Brain microvascular endothelial cell (primary cell): Measurements from ENCODE around the gene GIPC1.

Experiments used
- DNase-seq: peaks from one replicate; pipeline ENCODE4 v3.0.0-alpha.2; 2020
- H3K27ac ChIP-seq: fragments of 250-450 bp; sonication (Bioruptor Pico); 2 replicates; pipeline ENCODE4 v1.5.1; 2020; ENCODE audit warnings: mild to moderate bottlenecking, moderate library complexity
- H3K27me3 ChIP-seq: fragments of 250-450 bp; sonication (Bioruptor Pico); replicated peaks from 2 replicates; pipeline ENCODE4 v1.5.1; 2020; ENCODE audit warnings: mild to moderate bottlenecking
- H3K36me3 ChIP-seq: fragments of 250-450 bp; sonication (Bioruptor Pico); replicated peaks from 2 replicates; pipeline ENCODE4 v1.5.1; 2020; ENCODE audit warnings: mild to moderate bottlenecking
- H3K4me3 ChIP-seq: 2 replicates; pipeline ENCODE4 v1.5.1; 2011; ENCODE audit warnings: low read depth, mild to moderate bottlenecking, control low read depth, low read length, moderate library complexity
- in situ Hi-C: cut with HindIII; loops from 2 replicates; pipeline ENCODE4 v1.10.0; 2017; ENCODE audit warnings: low sequenced_read_pairs, low pct_ligation_motif_present
- TF ChIP-seq, protein P1 (sequence below): IDR thresholded peaks from 2 replicates; pipeline ENCODE4 v1.5.1; 2011; ENCODE audit warnings: low read depth, mild to moderate bottlenecking, moderate library complexity, low read length, control low read depth, inconsistent platforms; ENCODE audit errors: missing control alignments

GIPC1 gene

DNA sequence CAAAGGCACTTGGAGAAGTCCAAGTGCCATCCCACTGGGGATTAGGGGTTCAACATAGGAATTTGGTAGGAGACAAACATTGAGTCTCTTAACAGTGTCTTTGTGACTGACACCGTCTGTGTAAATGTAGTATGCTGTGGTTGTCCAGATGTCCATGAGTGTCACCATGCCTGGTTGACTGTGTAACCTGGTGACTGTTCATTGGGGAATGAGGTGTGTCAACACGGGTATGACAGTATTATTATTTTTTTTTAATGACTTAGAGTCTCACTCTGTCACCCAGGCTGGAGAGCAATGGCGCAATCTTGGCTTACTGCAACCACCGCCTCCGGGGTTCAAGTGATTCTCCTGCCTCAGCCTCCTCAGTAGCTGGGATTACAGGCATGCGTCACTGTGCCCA is 46.6 kb downstream of the GIPC1 start:
- TF ChIP-seq, protein P1, sequence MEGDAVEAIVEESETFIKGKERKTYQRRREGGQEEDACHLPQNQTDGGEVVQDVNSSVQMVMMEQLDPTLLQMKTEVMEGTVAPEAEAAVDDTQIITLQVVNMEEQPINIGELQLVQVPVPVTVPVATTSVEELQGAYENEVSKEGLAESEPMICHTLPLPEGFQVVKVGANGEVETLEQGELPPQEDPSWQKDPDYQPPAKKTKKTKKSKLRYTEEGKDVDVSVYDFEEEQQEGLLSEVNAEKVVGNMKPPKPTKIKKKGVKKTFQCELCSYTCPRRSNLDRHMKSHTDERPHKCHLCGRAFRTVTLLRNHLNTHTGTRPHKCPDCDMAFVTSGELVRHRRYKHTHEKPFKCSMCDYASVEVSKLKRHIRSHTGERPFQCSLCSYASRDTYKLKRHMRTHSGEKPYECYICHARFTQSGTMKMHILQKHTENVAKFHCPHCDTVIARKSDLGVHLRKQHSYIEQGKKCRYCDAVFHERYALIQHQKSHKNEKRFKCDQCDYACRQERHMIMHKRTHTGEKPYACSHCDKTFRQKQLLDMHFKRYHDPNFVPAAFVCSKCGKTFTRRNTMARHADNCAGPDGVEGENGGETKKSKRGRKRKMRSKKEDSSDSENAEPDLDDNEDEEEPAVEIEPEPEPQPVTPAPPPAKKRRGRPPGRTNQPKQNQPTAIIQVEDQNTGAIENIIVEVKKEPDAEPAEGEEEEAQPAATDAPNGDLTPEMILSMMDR = no peak
- Histone ChIP-seq H3K27ac (no peak overlapping the region), H3K4me3 (no peak overlapping the region), H3K36me3 (peaks cover 71% of the 10 kb centered on the region), H3K27me3 (no peaks in the 10 kb centered on the region)
- no peak for DNase-seq
- in situ Hi-C loops = no loop called here

DNA sequence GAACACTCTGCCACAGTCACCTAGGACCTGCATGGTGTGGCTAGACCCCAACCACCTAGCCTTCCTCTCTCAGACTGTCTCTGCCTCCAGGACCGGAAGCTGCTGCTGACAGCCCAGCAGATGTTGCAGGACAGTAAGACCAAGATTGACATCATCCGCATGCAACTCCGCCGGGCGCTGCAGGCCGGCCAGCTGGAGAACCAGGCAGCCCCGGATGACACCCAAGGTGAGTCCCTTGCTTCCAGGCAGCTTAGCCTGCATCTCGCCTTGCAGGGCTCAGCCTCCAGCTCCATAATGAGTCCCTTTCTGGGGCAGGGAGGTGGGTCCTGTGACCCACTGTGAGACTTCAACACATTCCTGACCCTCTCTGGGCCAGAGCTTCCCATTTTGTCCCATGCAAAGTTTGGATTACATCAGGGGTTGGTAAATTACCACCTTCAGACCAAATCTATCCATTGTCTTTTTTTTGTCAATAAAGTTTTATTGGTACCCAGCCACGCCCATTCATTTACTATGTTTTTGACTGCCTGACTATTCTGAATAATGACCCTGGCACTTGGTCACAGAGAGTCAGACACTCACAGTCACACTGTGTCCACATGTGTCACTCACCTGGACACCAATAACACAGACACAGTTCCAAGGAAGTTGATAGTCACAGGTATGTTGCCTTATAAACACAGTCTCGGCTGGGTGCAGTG is 49.4 kb downstream of the GIPC1 start:
- Histone ChIP-seq H3K27me3 (no peaks in the 10 kb centered on the region), H3K36me3 (peaks cover 82% of the 10 kb centered on the region), H3K27ac (no peak overlapping the region), H3K4me3 (no peak overlapping the region)
- in situ Hi-C loops = no loop called here
- TF ChIP-seq, protein P1 = no peak
- DNase-seq = no peak

DNA sequence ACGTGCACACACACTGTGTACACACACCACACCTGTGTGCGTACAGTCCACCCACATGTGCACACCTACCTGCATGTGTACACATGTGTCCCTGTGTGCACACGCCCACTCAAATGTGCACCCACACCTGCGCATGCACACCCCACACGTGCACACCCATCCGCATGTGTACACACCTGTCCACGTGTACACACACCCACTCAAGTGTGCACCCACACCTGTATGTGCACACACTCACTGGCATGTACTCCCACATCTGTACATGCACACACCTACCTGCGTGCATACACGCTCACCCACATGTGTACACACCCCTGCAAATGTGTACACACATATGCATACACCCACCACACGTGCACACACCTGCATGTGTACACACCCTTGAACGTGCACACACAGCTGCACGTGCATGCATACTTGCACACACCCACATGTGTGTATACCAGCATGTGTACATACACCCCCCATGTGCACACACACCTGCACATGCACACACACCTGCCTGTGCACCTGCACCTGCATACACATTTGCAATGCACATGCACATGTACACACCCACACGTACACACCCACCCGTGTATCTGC is 52.2 kb downstream of the GIPC1 start:
- Histone ChIP-seq H3K36me3 (peaks cover 64% of the 10 kb centered on the region), H3K4me3 (no peak overlapping the region), H3K27ac (no peak overlapping the region), H3K27me3 (no peaks in the 10 kb centered on the region)
- TF ChIP-seq, protein P1 = no peak
- in situ Hi-C loops = no loop called here
- DNase-seq = no peak

DNA sequence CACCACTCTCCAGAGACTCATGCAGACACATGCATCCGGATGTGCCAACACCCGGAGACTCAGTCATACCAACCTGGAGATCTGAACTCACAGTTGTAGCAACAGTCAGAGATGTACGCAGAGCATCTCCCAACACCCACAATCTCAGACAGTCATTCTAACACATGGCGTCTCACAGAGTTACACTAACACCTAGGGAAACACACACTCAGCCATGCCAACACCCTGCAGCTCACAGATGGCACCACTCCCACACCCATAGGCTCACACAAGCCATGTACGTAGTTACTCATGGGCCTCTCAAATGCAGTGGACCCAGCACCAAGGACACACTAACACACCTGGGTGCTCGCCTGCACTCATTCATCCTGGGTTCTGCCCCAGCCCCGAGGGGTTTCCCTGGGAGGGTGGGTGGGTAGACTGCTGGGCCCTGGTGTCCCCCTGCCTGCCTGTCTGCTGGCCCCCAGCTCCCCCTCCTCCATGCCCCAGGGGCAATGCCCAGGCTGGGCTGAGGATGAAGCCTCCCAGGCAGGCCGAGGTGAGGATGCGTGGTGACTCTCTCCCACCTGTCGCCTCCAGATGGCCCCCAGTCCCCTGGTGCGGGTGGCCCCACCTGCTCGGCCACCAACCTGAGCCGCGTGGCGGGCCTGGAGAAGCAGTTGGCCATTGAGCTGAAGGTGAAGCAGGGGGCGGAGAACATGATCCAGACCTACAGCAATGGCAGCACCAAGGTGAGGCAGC is 52.9 kb downstream of the GIPC1 start:
- Histone ChIP-seq H3K4me3 (no peak overlapping the region), H3K36me3 (peaks cover 57% of the 10 kb centered on the region), H3K27me3 (no peaks in the 10 kb centered on the region), H3K27ac (no peak overlapping the region)
- TF ChIP-seq, protein P1 = no peak
- in situ Hi-C loops = no loop called here
- DNase-seq = no peak

DNA sequence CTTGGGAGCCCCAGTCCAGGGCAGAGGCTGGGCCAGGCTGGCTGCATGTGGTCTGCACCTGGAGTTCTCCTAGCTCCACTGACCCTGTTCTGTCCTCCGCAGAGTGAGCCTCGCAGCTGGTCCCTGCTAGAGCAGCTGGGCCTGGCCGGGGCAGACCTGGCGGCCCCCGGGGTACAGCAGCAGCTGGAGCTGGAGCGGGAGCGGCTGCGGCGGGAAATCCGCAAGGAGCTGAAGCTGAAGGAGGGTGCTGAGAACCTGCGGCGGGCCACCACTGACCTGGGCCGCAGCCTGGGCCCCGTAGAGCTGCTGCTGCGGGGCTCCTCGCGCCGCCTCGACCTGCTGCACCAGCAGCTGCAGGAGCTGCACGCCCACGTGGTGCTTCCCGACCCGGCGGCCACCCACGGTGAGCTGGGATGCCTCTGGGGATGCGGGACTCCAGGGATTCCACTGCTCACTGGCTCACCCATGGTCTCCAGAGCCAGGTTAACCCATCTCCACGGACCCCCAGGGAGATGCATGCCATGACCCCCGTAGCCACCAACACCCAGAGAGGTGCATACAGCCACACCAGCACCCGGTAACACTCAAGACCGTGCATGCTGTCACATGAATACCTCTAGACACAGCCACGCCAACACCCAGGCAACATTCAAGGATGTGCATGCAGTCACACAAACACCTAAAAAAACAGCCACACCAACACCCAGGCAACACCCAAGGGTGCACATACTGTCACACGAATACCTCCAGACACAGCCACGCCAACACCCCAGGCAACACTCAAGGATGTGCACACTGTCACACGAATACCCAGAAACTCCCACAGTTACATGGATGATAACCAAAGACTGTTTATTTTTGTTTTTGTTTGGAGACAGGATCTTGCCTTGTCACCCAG is 54.6 kb downstream of the GIPC1 start:
- peaks cover 42% of the 10 kb centered on the region for H3K36me3 ChIP-seq
- no peak for DNase-seq
- TF ChIP-seq, protein P1 = no peak
- H3K27me3 ChIP-seq = no peaks in the 10 kb centered on the region
- in situ Hi-C loops = no loop called here
- no peak overlapping the region for H3K4me3 ChIP-seq
- H3K27ac ChIP-seq = no peak overlapping the region
